GM18508 (cell line): Measurements from ENCODE around the gene MAPKAP1.

Experiments used
- ATAC-seq: cut with Tn5 transposase; IDR thresholded peaks from one replicate; pipeline ENCODE4 v1.9.1; 2021; ENCODE audit warnings: moderate number of reproducible peaks; ENCODE audit not compliant: insufficient read depth, unreplicated experiment

Gene MAPKAP1

DNA sequence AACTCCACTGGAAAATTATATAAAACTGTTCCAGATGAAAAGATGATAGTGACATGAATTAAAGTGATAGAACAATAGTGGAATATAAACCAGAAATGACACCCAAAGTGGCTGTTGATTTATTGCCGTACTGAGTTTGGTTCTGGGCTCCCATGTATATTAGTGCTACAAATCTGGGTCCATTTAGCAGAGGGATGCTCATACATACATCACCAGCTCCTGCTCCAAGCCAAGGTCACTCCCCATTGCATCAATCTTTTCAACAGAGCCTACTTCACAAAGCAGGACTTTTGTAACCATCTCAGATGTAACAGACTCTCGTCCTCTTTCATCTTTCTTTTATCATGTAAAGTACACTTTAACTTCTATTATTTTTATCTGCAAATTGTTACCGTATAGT is 236.8 kb downstream of the MAPKAP1 start:
- ATAC-seq = no peak

DNA sequence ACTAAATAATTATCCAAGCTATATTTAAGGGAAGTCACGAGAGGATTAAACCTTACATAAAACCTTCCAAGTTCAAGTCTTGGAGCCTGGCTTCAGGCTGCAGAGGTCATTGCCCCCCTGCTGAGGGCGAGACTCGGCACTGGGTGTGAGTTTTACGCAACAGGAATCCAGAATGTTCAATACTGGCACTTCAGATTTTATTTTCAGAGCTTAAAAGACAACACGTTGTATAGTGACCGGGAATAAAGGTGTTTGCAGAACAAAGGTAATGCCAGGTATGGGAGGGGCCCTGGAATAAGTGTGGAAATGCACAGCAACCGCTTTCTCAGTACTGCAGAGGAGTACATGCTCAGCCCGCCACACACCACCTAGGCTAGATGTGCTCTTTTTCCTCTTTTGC is 238.4 kb downstream of the MAPKAP1 start:
- no peak for ATAC-seq

DNA sequence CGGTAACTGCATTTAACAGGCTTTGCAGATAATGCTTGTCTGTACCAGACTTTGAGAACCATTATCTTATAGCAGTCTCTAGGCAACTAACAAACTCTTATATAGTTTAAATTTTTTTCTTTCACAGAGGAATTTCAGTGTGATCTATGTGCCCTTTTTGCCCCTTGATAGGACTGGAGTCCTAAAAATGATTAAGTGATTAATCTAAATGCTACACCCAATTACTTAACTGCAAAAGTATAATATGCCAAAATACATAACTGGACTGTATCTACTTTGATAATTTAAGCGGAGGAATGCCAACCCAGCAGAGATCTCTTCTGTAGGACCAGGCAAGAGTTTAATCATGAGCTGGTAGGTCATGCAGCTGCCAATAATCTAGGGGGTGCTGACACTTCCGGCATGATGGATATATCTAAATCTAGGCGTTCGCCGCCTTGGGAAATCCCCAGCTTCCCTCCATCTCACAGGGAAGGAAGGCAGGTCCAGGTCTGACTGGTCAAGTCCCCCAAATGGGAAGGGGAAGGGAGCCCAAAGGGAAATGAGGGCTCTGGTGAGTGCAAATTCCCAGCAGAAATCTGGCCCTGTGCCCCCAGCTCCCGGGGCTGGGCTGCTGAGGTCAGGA is 239.8 kb downstream of the MAPKAP1 start:
- no peak for ATAC-seq

DNA sequence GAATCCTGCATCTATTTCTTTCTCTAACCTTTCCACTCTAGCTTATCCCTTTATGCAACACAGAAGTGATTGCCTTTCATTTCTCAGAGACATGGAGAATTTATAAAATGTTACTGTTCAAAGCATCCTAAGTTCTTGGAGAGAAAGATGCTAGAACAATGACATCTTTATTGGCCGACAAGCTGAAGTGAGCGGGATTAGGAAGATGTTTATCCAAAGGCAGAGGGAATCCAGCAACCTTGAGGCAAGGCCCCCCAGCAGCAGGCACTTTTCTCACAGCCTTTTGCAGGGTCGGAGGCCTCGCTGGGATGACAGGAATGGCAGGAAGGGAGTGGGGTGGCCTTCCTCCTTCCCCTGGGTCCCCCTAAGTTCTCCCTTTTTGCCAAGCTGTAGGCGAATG is 240.6 kb downstream of the MAPKAP1 start:
- no peak for ATAC-seq

DNA sequence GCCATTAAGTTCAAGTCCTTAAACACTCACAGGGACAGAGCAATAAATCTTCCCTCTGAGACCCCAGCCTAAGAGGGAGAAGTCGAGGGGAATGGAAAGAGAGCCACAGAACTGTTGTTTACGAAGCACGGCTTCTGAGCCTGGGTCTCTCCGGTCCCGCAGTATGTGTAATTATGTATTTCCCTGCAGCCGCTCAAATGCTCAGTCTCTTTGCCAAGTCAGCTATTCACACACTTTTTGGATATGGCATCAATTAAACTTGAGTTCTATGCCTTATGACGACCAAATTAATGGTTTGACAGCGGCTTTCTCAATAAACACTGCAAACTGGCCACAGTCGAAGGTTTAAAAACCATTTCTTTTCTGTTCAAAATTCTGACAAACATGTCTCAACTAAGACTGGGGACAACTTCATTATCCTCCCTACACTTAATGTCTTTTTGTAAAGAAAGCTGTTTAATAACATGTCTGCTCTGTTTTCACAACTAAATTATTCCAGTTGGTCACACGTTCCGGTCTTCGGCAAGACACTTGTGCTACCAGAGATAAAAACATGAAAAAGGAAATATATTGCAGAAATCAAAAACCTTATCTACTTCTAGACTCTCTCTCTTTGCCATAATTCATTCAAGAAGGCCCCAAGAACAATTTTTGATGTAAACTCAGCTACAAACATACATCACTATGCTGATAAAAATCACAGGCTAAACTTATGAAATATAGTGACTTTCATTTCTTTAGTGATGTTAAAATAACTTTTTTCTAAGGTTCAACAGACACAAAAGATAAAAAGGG is 242.2 kb downstream of the MAPKAP1 start:
- ATAC-seq = no peak

DNA sequence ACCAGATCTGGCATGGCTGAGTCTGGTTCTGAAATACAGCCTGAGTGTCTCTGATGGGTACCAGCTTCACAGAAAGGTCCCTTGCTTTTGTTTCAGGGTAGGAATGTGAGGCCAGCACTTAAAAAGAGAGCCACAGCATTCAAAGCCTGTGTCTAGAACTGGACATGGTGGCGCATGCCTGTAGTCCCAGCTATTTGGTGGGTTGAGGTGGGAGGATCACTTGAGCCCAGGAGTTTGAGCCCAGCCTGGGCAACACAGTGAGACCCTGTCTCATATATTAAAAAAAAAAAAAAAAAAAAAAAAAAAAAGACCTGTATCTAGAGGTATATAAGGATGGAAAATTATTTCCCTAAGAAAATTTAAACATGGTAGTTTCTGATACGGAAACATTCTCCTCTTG is 243.1 kb downstream of the MAPKAP1 start:
- ATAC-seq = no peak

DNA sequence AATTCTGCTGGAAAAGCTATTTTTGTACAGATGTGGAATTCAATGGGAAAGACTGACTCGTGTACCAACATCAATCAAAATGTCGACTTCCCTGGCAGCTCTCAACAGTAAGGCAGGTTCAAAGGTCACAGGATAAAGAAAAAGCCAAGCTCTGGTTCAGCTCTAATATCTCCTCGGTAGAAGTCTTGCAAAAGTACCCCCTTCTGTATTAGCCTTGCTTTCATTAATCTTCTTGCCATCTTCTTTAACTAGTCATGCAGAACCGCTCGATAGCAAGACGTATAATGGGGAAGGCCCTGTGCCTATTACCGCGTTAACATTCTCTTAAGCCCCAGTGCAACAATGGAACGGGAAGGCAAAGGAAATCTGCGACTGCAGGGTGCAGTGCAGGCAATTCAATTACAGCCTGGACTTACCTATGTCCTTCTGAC is 244.1 kb downstream of the MAPKAP1 start:
- no peak for ATAC-seq

DNA sequence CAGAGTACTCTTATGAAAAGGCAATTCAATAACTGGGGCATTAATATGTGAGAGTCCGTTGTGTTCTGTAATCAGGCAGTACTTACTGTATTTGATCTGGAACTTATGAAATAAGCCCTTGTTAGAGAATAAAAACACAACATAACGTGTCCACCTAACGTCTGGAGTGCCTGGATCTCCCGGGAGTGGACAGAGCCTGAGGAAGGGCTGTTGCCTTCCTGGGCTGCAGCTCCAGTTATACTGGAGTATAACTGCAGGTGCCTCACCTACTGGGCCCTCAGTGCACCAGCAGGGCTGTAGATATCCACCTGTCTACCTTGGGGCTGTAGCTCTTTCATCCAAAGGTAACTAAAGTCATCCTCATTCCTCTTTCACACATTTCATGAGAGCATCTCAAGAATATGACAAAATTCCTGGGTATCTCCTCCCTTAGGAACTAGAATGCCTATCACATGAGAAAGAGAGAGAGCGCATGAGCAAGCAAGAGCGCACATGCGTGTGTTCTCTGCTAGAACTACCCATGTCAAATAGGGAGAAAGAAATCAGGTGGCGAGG is 245.3 kb downstream of the MAPKAP1 start:
- no peak for ATAC-seq

DNA sequence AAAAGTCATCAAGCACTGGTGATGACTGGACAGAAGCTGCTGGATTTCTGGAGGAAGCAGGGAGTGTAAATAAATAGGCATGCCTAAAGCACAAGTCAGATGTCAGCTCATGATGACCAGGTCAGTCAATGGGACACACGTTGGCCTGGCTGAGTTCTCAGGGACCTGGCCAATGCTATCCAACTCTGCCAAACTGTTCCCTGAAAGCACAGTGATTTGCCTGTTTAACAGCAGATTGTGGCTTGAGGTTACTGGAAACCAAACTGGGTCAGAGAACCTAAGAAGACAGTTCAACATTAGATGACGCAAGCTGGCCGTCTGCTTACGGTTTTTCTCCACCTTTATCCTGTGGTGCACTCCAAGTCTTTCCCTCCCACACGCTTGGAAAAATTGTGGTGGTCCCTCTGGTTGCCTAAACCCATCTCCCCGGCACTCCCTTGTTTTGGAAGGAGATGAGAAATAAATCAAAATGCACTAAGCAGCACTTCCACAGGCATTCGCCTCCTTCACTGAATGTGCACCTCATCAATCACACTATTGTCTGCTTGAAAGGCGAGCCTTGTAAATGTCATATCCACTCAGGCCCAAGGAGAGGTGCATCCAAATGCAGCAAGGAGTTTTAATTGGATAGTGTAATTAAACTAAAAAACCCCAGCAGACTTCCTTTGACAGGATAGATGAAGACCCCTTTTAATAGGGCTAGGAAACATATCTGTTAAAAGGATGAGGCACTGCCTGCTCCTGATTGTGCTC is 245.9 kb downstream of the MAPKAP1 start:
- no peak for ATAC-seq

DNA sequence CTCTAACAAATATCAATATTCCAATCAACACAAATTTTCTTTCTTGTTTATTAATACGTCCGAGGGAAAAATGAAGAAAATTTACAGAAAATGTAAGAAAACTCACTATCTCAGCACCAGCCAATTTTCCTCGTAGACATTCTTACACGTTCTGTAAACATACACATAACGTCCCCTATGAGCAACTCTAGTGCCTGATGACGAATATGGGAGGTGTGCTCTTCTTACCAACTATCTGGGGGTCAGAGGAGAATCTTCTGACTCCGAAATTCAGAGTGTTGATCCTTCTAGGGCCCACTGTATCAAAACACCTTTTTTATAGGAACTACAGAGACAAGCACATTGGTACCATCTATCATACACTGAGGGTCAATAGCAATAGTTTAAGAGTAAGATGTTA is 246.7 kb downstream of the MAPKAP1 start:
- no peak for ATAC-seq

DNA sequence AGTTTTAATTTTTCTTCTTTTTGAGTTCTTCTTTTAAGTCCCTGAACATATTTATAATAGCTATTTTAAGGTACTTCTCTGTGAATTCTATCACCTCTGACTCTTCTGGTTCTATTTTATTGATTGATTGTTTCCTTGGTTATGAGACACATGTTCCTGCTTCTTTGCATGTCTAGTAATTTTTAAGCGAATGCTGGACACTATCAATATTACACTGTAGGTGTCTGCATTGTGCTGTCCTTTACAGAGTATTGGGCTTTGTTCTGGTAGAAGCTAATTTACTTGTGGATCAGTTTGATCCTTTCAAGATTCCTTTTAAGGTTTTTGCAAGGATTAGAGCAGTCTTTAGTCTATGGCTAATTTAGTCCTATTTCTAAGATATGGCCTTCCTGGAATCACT is 249.7 kb downstream of the MAPKAP1 start:
- ATAC-seq = no peak

DNA sequence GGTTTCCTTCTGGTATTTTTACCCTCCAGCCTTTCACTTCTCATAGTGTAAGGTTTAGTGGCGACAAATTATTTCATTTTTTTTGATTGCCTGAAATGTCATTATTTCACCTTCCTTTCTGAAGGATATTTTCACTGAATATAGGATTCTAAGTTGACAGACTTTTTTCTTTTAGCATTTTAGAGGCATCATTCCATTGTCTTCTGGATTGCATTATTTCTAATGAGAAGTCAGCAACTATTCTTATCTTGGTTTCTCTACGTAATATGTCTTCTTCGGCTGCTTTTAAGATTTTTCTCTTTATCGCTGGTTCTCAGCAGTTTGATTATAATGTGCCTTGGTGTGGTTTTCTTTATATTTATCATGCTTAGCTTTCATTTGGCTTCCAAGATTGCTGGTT is 251.1 kb downstream of the MAPKAP1 start:
- ATAC-seq = no peak

DNA sequence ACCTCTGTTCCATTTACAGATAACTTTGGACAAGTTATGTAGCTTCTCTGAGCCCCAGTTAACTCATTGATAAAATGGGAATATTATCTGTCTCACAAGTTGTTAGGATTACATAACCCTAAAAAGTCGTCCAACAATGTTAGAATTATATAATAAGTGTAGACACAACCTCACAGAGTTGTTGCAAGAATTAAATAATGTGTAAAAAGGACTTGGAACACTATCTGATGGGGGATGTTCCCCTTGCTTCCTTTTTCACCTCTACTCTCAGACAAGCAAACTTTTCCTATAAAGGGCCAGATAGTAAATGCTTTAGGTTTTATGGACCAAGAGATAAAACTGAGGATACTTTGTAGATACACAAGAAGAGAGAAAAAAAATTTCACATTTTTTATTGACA is 251.9 kb downstream of the MAPKAP1 start:
- ATAC-seq = no peak

DNA sequence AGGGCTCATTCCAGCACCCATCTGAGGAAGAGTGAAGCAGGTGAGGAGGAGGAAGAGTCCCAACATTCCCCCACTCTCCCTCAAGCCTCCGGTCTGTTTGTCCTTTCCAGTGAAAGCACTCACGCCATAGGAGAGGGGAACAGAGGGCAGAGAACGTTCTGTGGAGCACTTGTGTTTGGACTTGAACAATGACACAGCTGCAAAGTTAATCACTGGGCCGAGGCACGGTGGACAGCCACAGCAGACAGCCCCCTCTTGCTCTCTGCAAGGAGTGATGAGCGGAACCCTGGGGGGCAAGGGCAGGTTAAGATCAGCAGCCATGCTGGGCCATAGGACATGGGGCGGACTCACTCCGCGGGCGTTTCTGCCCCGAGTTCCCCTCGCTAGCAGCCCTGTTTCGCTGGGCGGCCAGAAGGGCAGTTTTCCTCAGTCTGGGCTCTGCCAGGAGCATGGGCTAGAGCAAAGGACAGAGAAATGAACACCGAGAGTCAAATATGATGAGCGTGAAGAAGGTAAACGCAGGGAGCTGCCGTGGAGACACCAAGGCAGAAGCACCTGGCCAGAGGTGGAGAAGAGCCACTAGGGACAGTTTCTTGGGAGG is 259.7 kb downstream of the MAPKAP1 start:
- ATAC-seq = no peak

DNA sequence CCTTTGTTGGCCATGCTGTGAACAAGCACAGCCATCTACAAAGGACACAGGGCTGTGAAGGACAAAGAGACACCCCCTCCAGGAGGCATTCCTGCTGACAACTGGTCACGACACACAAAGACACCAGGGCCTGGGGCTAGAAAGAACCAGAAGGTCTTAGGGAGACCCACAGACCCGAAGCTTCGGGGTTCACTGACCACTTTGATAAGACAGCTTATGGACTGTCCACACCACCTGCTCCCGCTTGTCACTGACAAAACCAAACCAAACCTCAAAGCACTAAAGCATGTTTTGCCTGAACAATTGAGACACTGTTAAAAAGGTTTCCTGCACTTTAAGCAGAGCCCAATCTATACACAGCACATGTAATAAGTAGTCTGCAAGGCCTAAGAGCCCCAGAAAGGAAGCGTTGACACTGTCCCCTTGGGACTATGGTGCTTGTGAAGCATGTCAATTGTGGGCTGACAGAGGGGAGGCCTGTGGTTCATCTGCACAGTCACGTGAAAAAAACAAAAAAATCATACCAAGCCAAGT is 260.4 kb downstream of the MAPKAP1 start:
- peak; percentile 81 for ATAC-seq

DNA sequence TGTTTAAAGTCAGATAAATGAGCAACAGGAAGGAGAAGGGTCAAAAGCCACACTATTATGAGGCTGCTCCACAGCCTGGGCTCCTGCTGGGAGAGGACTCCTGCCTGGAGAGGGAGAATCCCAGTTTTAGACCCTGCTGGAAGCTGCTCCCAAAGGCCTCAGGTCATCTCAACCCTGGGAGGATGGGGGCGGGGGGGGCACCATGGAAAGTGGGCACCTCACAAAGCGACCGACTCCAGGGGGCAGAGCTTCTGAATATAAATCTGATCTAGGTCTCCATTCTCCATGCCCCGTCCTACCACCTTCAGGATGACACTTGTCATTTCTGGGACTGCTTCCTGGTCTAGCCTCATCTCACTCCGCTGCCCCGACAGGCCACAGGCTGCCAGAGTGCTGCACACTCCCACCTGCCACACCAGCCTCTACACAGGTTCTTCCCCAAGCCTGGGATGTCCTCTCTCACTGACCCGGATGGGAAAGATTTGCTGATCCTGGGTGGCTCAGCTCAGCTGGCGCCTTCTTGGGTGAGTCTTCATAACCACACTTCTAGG is 262.0 kb downstream of the MAPKAP1 start:
- ATAC-seq = no peak

DNA sequence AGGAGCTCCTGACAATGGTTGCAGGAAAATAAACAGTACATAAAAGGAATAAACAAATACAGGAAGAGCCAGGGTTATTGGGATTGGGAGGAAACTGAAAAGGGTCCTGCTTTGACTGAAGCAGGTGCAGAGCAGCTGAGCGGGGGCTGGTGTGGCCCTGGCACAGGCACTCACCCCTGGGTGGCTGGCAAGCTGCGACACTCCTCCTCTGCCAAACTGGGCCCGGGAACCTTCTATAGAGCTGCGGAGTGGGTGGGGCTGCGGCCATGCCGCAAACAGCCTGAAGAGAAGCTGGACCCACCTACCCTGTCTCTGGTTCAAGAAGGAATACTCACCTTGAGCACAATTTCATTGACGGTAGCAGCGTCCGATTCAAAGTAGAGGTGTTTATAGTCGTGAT is 262.8 kb downstream of the MAPKAP1 start:
- ATAC-seq = no peak

DNA sequence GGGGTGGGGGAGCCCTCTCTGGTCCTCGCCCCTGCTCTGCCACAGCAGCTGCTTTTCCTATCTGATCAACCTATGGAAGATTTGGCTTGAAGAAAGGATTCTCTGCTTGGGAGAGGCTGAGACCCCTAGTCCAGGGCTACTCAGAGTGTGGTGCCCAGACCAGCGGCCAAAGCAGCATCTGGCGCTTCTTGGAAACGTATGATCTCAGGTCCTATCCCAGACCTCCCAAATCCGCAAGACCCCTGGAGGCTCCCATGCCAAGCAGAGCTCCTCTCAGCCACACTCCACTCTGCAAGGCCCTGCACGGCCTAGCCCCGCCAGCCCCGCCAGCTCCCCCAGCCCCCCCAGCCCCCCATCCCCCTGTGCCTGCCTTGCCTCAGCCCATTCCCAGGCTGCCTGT is 263.6 kb downstream of the MAPKAP1 start:
- no peak for ATAC-seq

DNA sequence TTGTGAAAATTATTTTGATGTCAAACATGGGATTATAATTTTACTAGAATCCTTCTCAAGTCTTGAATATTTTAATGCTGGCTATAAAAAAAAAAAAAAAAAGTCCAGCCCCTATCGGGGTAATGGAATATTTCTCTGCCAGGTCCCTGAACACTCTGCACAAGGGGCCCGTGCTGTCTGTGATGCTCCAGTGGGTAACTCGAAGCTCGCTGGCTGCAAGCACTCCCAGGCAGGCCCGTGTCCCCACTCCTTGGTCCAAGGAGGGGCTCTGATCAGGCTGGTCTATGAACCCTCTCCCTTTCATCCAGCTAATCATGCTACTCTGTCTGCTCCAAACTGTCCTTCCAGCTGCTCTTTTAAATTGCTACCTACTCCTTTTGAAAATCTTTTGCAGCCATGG is 264.6 kb downstream of the MAPKAP1 start:
- ATAC-seq = no peak

DNA sequence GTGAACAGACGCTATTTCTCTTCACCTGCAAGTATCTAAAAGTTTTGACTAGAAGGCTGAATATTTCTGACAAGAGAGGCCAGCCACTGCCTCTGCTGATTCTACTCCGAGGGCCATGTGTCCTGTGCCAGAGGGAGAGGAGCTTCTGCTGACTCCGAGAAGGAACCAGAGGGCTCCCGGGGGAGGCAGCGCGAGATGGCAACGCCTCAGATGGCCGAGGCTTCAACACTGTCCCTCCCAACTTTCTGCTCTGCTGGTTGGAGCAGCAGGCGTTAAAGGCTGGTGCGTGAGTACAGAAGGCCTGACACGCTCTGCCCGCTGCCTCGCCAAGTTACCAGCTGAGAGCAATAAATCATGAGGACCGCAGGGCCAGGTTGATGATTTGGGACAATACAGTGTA is 266.6 kb downstream of the MAPKAP1 start:
- no peak for ATAC-seq
